K562 (cell line): ENCODE data around the gene TMEM88. TPM values are rescaled to one million over a fixed set of nuclear protein-coding genes. Genes with fewer than 3 reads are reported as not detected.
A peak's percentile ranks its signal among the peaks of the same experiment; 100 is the strongest.

Experiments
- CTBP1 ChIP-seq: fragments of 450-650 bp; IDR thresholded peaks from 2 replicates; pipeline ENCODE4 v1.6.1; 2016; ENCODE audit warnings: borderline replicate concordance
- ELF2 ChIP-seq: fragments of 250-450 bp; sonication (Bioruptor Pico); IDR thresholded peaks from 2 replicates; pipeline ENCODE4 v1.5.0; 2021; ENCODE audit warnings: mild to moderate bottlenecking
- ETS2 ChIP-seq: IDR thresholded peaks from 2 replicates; pipeline ENCODE4 v1.6.1; 2016; ENCODE audit warnings: borderline replicate concordance, missing genetic modification characterization, mild to moderate bottlenecking, moderate library complexity, missing compliant biosample characterization; ENCODE audit not compliant: poor library complexity, severe bottlenecking
- FOSL1 ChIP-seq: fragments of 200-800 bp; sonication (Bioruptor generic); conservative IDR thresholded peaks from 2 replicates; pipeline ENCODE4 v1.6.1; 2016; ENCODE audit warnings: missing genetic modification characterization, missing compliant biosample characterization
- GTF2A2 ChIP-seq: IDR thresholded peaks from 2 replicates; pipeline ENCODE4 v1.6.1; 2016; ENCODE audit warnings: mild to moderate bottlenecking, missing genetic modification characterization, missing compliant biosample characterization
- HINFP ChIP-seq: fragments of 450-650 bp; conservative IDR thresholded peaks from 2 replicates; pipeline ENCODE4 v1.6.1; 2016; ENCODE audit warnings: missing genetic modification characterization, low read depth, mild to moderate bottlenecking, control low read depth, missing compliant biosample characterization
- MAFG ChIP-seq: fragments of 450-650 bp; conservative IDR thresholded peaks from 2 replicates; pipeline ENCODE4 v1.6.1; 2016; ENCODE audit warnings: missing genetic modification characterization, missing compliant biosample characterization
- SOX6 ChIP-seq: fragments of 450-650 bp; IDR thresholded peaks from 2 replicates; pipeline ENCODE4 v1.6.1; 2014; ENCODE audit warnings: mild to moderate bottlenecking
- TAF9B ChIP-seq: fragments of 450-650 bp; IDR thresholded peaks from 2 replicates; pipeline ENCODE4 v1.6.1; 2018; ENCODE audit warnings: mild to moderate bottlenecking; ENCODE audit not compliant: partially characterized antibody
- TSC22D4 ChIP-seq: fragments of 450-650 bp; IDR thresholded peaks from 2 replicates; pipeline ENCODE4 v1.6.1; 2016; ENCODE audit warnings: missing genetic modification characterization, missing biosample characterization, control low read depth
- ZKSCAN1 ChIP-seq: fragments of 150-350 bp; IDR thresholded peaks from 2 replicates; pipeline ENCODE4 v1.6.1; 2016; ENCODE audit warnings: low read depth, low read length
- ZNF133 ChIP-seq: fragments of 250-450 bp; sonication (Bioruptor Pico); IDR thresholded peaks from 2 replicates; pipeline ENCODE4 v1.4.0; 2020; ENCODE audit warnings: mild to moderate bottlenecking
- ZNF263 ChIP-seq: sonication (generic); formaldehyde crosslinking; IDR thresholded peaks from 2 replicates; pipeline ENCODE4 v1.8.0; 2022; ENCODE audit warnings: mild to moderate bottlenecking, missing genetic modification reagents, borderline replicate concordance
- ZNF398 ChIP-seq: fragments of 250-450 bp; sonication (Bioruptor Pico); IDR thresholded peaks from 2 replicates; pipeline ENCODE4 v1.8.0; 2021; ENCODE audit warnings: moderate library complexity, mild to moderate bottlenecking, inconsistent platforms
- ZSCAN29 ChIP-seq: fragments of 450-650 bp; IDR thresholded peaks from 2 replicates; pipeline ENCODE4 v1.6.1; 2017
- polyA plus RNA-seq, 8 experiments: library from polyadenylated mRNA; depleted of rRNA in 4 of 8; stranded (reverse) in 5 of 8; unstranded in 3 of 8; fragments of >200 nt; fragmentation: Nextera tagmentation in 2 of 8; fragmentation: Illumina TruSeq in 1 of 8; extraction: Ambion mirVana in 2 of 8; extraction: Trizol in 1 of 8; gene quantifications; 2 replicates each; pipeline versions ENCODE4 v1.2.1 to v1.2.3, GENCODE V29; 2011 to 2014; ENCODE audit warnings: inconsistent platforms in 1 of 8, missing spikeins in 1 of 8
- total RNA-seq, 7 experiments: library from RNA; depleted of rRNA in 6 of 7; stranded (reverse); fragments of >200 nt in 6 of 7; fragmentation: Illumina TruSeq in 2 of 7; extraction: Trizol in 2 of 7; gene quantifications; 2 replicates each; pipeline versions ENCODE4 v1.2.1 to v1.2.3, GENCODE V29; 2011 to 2021; ENCODE audit warnings: low replicate concordance in 1 of 7
- TF ChIP-seq, protein P1 (sequence below): sonication (generic); formaldehyde crosslinking; IDR thresholded peaks from 2 replicates; pipeline ENCODE4 v1.8.0; 2022; ENCODE audit warnings: missing genetic modification reagents, mild to moderate bottlenecking, borderline replicate concordance
- TF ChIP-seq, protein P2 (sequence below): fragments of 450-650 bp; IDR thresholded peaks from 2 replicates; pipeline ENCODE4 v1.6.1; 2016; ENCODE audit warnings: missing biosample characterization, missing genetic modification characterization

Gene TMEM88
- total and polyA plus RNA-seq, 9 of the 15 experiments (the other 6 are each of a cell fraction or from before 2014, with no cell fraction given) = 0.10 to 1.4 (median 0.36) TPM; not detected in 3

DNA sequence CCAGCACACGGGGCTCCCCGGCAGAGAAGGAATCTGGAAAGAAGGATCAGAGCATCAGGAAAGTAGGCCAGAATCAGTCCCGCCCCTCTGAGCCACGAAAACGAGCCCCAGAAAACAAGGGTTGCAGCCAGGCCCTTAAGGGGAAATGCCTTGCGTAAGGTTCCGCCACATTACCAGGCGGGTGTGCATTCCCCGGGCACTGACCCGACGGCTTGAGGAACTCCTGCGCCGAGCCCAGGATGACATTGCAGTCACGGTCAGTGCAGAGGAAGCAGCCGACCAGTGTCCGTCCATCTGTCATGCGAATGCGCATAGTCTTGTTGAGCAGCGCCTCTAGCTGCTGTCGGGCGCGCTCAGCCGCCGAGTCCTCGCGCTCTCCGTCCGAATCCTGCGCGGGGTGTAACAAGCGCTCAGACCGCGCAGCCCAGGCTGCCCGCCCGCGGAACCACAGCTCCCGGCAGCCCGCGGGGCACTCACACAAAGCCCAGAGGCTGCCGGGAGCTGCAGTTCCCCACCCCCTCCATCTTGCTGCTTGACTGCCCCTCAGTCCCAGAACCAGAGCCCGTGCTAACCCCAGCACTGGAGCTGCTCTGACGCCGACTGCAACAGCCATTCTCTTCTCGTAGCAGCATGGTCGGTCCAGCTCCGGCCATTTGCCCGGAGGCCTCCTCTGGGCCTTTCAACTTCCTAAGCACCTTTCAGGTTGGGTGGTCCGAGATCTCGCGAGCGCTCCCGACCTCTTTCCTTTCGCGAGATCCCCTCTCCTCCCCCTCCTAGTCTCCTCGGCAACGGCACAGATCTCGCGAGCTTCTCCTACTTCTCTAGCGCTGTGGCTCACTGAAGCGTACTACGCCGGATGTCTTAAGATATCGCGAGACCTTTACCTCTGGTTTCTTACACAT lies 2.2 kb downstream of the TMEM88 start, which contains the start of gene NAA38 (continued):
- TF ChIP-seq GTF2A2 (tag) (no peak), TSC22D4 (tag) (no peak), FOSL1 (peak; percentile 39; the same call in 1 of the 2 replicates), HINFP (no peak), SOX6 (0 out of 2 replicates have a peak, but pooled peaks have one; percentile 43), ZKSCAN1 (no peak), TAF9B (no peak), ETS2 (no peak), ZSCAN29 (0 out of 2 replicates have a peak, but pooled peaks have one; percentile 37), ZNF263 (CRISPR knock-in tag) (peak; percentile 64; the same call in 1 of the 2 replicates), MAFG (tag) (0 out of 2 replicates have a peak, but pooled peaks have one; percentile 29), ELF2 (CRISPR knock-in tag) (peak; percentile 35; the same call in 1 of the 2 replicates), CTBP1 (peak; percentile 95), ZNF398 (CRISPR knock-in tag) (no peak), ZNF133 (CRISPR knock-in tag) (no peak)
- TF ChIP-seq, protein P1, sequence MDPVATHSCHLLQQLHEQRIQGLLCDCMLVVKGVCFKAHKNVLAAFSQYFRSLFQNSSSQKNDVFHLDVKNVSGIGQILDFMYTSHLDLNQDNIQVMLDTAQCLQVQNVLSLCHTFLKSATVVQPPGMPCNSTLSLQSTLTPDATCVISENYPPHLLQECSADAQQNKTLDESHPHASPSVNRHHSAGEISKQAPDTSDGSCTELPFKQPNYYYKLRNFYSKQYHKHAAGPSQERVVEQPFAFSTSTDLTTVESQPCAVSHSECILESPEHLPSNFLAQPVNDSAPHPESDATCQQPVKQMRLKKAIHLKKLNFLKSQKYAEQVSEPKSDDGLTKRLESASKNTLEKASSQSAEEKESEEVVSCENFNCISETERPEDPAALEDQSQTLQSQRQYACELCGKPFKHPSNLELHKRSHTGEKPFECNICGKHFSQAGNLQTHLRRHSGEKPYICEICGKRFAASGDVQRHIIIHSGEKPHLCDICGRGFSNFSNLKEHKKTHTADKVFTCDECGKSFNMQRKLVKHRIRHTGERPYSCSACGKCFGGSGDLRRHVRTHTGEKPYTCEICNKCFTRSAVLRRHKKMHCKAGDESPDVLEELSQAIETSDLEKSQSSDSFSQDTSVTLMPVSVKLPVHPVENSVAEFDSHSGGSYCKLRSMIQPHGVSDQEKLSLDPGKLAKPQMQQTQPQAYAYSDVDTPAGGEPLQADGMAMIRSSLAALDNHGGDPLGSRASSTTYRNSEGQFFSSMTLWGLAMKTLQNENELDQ (CRISPR knock-in tag) = no peak
- TF ChIP-seq, protein P2, sequence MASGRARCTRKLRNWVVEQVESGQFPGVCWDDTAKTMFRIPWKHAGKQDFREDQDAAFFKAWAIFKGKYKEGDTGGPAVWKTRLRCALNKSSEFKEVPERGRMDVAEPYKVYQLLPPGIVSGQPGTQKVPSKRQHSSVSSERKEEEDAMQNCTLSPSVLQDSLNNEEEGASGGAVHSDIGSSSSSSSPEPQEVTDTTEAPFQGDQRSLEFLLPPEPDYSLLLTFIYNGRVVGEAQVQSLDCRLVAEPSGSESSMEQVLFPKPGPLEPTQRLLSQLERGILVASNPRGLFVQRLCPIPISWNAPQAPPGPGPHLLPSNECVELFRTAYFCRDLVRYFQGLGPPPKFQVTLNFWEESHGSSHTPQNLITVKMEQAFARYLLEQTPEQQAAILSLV = no peak
